ENCODE results near the gene D2HGDH.

DNA sequence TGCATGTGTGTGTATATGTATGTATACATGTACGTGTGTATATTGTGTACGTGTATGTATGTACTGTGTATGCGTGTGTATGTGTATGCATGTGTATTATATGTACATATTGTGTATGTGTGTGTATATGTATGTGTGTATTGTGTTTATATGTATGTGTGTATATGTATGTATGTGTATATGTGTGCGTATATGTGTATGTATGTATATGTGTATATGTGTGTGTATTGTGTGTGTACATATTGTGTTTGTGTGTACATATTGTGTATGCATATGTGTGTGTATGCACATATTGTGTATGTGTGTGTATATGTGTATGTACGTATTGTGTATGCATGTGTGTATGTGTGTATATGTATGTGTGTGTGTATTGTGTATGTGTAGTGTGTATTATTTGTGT, 59.0 kb downstream of the D2HGDH start:
- TF ChIP-seq, protein P1, sequence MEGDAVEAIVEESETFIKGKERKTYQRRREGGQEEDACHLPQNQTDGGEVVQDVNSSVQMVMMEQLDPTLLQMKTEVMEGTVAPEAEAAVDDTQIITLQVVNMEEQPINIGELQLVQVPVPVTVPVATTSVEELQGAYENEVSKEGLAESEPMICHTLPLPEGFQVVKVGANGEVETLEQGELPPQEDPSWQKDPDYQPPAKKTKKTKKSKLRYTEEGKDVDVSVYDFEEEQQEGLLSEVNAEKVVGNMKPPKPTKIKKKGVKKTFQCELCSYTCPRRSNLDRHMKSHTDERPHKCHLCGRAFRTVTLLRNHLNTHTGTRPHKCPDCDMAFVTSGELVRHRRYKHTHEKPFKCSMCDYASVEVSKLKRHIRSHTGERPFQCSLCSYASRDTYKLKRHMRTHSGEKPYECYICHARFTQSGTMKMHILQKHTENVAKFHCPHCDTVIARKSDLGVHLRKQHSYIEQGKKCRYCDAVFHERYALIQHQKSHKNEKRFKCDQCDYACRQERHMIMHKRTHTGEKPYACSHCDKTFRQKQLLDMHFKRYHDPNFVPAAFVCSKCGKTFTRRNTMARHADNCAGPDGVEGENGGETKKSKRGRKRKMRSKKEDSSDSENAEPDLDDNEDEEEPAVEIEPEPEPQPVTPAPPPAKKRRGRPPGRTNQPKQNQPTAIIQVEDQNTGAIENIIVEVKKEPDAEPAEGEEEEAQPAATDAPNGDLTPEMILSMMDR (conservative IDR thresholded peaks at IDR 0.05): no peak
- TF ChIP-seq EZH2 (IDR thresholded peaks at IDR 0.05; ENCODE audit: low read depth): no peak
